Smooth muscle cell (in vitro differentiated cells): ENCODE data around the gene RIPOR3. TPM values are rescaled to one million over a fixed set of nuclear protein-coding genes. Genes with fewer than 3 reads are reported as not detected.

ENCODE experiments used
- DNase-seq: peaks from one replicate; lab custom pipeline; 2025; ENCODE audit not compliant: unreplicated experiment; lab: John Stamatoyannopoulos, UW
- H2AFZ ChIP-seq: fragments of 200-600 bp; sonication (generic); 2 replicates; pipeline ENCODE4 v1.6.0; 2016; ENCODE audit warnings: antibody characterized with exemption, low read depth, mild to moderate bottlenecking
- H3F3A ChIP-seq: fragments of 200-600 bp; sonication (generic); 2 replicates; pipeline ENCODE4 v1.6.0; 2017; ENCODE audit warnings: antibody characterized with exemption, low read depth
- H3K27ac ChIP-seq: fragments of 200-600 bp; sonication (generic); 2 replicates; pipeline ENCODE4 v1.5.1; 2016; ENCODE audit warnings: low read depth, mild to moderate bottlenecking
- H3K27me3 ChIP-seq: fragments of 200-600 bp; sonication (generic); 2 replicates; pipeline ENCODE4 v1.6.1; 2016; ENCODE audit warnings: low read depth, mild to moderate bottlenecking
- H3K36me3 ChIP-seq: fragments of 200-600 bp; sonication (generic); 2 replicates; pipeline ENCODE4 v1.5.1; 2016; ENCODE audit warnings: low read depth
- H3K4me1 ChIP-seq: fragments of 200-600 bp; sonication (generic); 2 replicates; pipeline ENCODE4 v1.5.1; 2016; ENCODE audit warnings: low read depth
- H3K4me2 ChIP-seq: fragments of 200-600 bp; sonication (generic); 2 replicates; pipeline ENCODE4 v1.6.0; 2016; ENCODE audit warnings: mild to moderate bottlenecking
- H3K4me3 ChIP-seq: fragments of 200-600 bp; sonication (generic); 2 replicates; pipeline ENCODE4 v1.5.1; 2016; ENCODE audit warnings: mild to moderate bottlenecking
- H3K79me2 ChIP-seq: fragments of 200-600 bp; sonication (generic); 2 replicates; pipeline ENCODE4 v1.6.0; 2016; ENCODE audit warnings: low read depth, mild to moderate bottlenecking
- H3K9ac ChIP-seq: fragments of 200-600 bp; sonication (generic); 2 replicates; pipeline ENCODE4 v1.6.0; 2016; ENCODE audit warnings: low read depth
- H3K9me3 ChIP-seq: fragments of 200-600 bp; sonication (generic); replicated peaks from 2 replicates; pipeline ENCODE4 v1.5.1; 2016; ENCODE audit warnings: low read depth
- H4K20me1 ChIP-seq: fragments of 200-600 bp; sonication (generic); 2 replicates; pipeline ENCODE4 v1.6.0; 2016; ENCODE audit warnings: low read depth
- CTCF ChIP-seq: fragments of 200-600 bp; sonication (generic); IDR thresholded peaks from 2 replicates; pipeline ENCODE4 v1.5.1; 2017; ENCODE audit warnings: borderline replicate concordance, mild to moderate bottlenecking, antibody characterized with exemption; ENCODE audit not compliant: insufficient read depth, poor library complexity, severe bottlenecking
- WGBS: methylation state at CpG from one replicate; pipeline ENCODE4 v1.1.7; 2016; ENCODE audit warnings: low lambda C conversion rate; 5-methylcytosine and 5-hydroxymethylcytosine counted together
- polyA plus RNA-seq: library from polyadenylated mRNA; unstranded; fragments of >200 nt; fragmentation: Nextera tagmentation; extraction: Ambion mirVana; gene quantifications from 2 replicates; pipeline ENCODE4 v1.2.1, GENCODE V29; 2016
- total RNA-seq: library from RNA; depleted of rRNA; stranded (reverse); fragments of >200 nt; gene quantifications from 2 replicates; pipeline ENCODE4 v1.2.3, GENCODE V29; 2014

The RIPOR3 gene
- total and polyA plus RNA-seq, 2 experiments from 2014 or later, result 0.18 to 1.2 TPM

- DNase-seq, result no peak
- H3K4me1 ChIP-seq, result no peaks in the 10 kb centered on the region
- 97% methylated on average over 21 of the region's 21 CpGs for WGBS
- H3K9me3 ChIP-seq, result no peaks in the 10 kb centered on the region
- TF ChIP-seq CTCF, result no peak
- no peak overlapping the region for H3K9ac ChIP-seq
- H3K36me3 ChIP-seq, result peaks cover 4% of the 10 kb centered on the region
- H4K20me1 ChIP-seq, result peaks cover 39% of the 10 kb centered on the region
- no peak overlapping the region for H3K27ac ChIP-seq
- H3K27me3 ChIP-seq, result no peaks in the 10 kb centered on the region
- H3K79me2 ChIP-seq, result no peaks in the 10 kb centered on the region
- H3K4me2 ChIP-seq, result no peak overlapping the region
- no peak overlapping the region for H3K4me3 ChIP-seq
- peaks cover 8% of the 10 kb centered on the region for H3F3A ChIP-seq
- no peak overlapping the region for H2AFZ ChIP-seq
Measured at GRCh38 chr20:50580842-50581544, 110.3 kb downstream of the RIPOR3 start.

GRCh38 chr20:50580016-50580747 is 111.2 kb downstream of the RIPOR3 start:
- Histone ChIP-seq H3K27me3 (no peaks in the 10 kb centered on the region), H3K9me3 (no peaks in the 10 kb centered on the region), H3K4me3 (no peak overlapping the region), H3K9ac (no peak overlapping the region), H3F3A (peaks cover 4% of the 10 kb centered on the region), H3K79me2 (no peaks in the 10 kb centered on the region), H2AFZ (no peak overlapping the region), H3K27ac (no peak overlapping the region), H3K4me2 (no peak overlapping the region), H3K4me1 (no peaks in the 10 kb centered on the region), H3K36me3 (peaks cover 4% of the 10 kb centered on the region), H4K20me1 (peaks cover 47% of the 10 kb centered on the region)
- peak; percentile 68 for TF ChIP-seq CTCF
- 63% methylated on average over 17 of the region's 17 CpGs for WGBS
- DNase-seq, result no peak

- H3K4me1 ChIP-seq, result no peaks in the 10 kb centered on the region
- no peaks in the 10 kb centered on the region for H3K79me2 ChIP-seq
- H3K27me3 ChIP-seq, result no peaks in the 10 kb centered on the region
- no peaks in the 10 kb centered on the region for H3K9me3 ChIP-seq
- no peak overlapping the region for H3K27ac ChIP-seq
- H3K36me3 ChIP-seq, result peaks cover 4% of the 10 kb centered on the region
- no peak overlapping the region for H3K4me3 ChIP-seq
- no peaks in the 10 kb centered on the region for H3F3A ChIP-seq
- DNase-seq, result no peak
- peaks cover 48% of the 10 kb centered on the region for H4K20me1 ChIP-seq
- TF ChIP-seq CTCF, result no peak
- no peak overlapping the region for H3K9ac ChIP-seq
- no peak overlapping the region for H3K4me2 ChIP-seq
- H2AFZ ChIP-seq, result no peak overlapping the region
- 97% methylated on average over 9 of the region's 10 CpGs for WGBS
Measured at GRCh38 chr20:50579511-50579910, 111.8 kb downstream of the RIPOR3 start.
